ENCODE results near the gene CCNY. TPM values are rescaled to one million over a fixed set of nuclear protein-coding genes. Genes with fewer than 3 reads are reported as not detected.

Gene CCNY
- total RNA-seq, 2 donors from 2014 or later: 40.1 to 84.6 TPM

DNA sequence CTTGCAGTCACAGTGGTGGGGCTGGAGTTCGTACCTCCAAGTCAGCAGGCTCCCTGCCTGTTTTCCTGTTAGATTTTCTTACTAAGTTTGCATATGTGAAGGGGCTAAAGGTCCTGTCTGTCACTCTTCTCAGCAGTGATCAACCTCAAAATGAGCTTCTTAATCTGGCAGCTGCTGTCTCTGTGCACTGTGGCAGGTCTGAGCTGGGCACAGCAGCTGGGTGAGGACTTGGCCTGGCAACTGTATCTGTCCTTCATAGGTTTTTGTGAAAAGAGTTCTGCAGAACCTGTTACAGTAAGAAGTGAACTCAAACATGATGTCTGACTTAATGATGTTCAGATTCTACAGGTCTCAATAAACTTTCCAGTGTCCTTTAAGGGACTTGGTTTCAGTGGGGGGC is 237.5 kb downstream of the CCNY start:
- Histone ChIP-seq H3K9me3 (no peaks in the 10 kb centered on the region), H3K36me3 (peaks cover 8% of the 10 kb centered on the region)
- no peak for ATAC-seq (ENCODE audit: insufficient number of reproducible peaks, low FRiP score, low read depth)

DNA sequence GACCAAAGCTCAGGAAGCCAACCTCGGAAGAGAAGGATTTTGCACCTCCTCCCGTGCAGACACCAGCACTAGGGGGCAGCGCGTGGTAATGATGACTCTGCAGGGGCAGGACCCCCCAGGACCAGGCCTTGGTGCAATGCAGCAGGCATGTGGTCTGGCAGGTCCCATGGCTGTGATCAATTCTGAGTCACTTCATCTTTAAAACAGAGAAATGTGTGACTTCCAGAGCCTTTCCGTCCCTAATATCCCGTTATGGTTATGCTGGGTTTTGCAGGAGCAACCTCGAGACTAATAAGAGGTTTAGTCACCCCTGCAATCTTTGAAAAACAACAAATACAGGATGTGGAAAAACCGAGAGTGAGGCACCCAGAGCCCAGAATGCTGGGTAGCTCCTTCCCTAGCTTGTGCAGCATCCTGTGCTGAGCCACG is 238.6 kb downstream of the CCNY start:
- no peaks in the 10 kb centered on the region for H3K9me3 ChIP-seq
- ATAC-seq (ENCODE audit: insufficient number of reproducible peaks, low FRiP score, low read depth) (no peak), DNase-seq (ENCODE audit: low spot score) (no peak)
- no peak overlapping the region for H3K27ac ChIP-seq
- H3K36me3 ChIP-seq: no peaks in the 10 kb centered on the region
- H3K27me3 ChIP-seq (replicated peaks; ENCODE audit: insufficient read depth): no peaks in the 10 kb centered on the region
- H3K4me1 ChIP-seq (ENCODE audit: control insufficient read depth in 1 of 2, low read depth in 2 of 2): peaks cover 0 to 3% of the 10 kb centered on the region in 2 donors
- TF ChIP-seq, protein P1, sequence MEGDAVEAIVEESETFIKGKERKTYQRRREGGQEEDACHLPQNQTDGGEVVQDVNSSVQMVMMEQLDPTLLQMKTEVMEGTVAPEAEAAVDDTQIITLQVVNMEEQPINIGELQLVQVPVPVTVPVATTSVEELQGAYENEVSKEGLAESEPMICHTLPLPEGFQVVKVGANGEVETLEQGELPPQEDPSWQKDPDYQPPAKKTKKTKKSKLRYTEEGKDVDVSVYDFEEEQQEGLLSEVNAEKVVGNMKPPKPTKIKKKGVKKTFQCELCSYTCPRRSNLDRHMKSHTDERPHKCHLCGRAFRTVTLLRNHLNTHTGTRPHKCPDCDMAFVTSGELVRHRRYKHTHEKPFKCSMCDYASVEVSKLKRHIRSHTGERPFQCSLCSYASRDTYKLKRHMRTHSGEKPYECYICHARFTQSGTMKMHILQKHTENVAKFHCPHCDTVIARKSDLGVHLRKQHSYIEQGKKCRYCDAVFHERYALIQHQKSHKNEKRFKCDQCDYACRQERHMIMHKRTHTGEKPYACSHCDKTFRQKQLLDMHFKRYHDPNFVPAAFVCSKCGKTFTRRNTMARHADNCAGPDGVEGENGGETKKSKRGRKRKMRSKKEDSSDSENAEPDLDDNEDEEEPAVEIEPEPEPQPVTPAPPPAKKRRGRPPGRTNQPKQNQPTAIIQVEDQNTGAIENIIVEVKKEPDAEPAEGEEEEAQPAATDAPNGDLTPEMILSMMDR (IDR thresholded peaks at IDR 0.05): no peak
- H3K4me3 ChIP-seq: no peak overlapping the region

More for the DNA sequence above, 237.5 kb downstream of the CCNY start:
- Histone ChIP-seq H3K4me3 (no peak overlapping the region), H3K4me1 (ENCODE audit: control insufficient read depth in 1 of 2, low read depth in 2 of 2) (peaks cover 0 to 3% of the 10 kb centered on the region in 2 donors), H3K27ac (no peak overlapping the region), H3K27me3 (replicated peaks; ENCODE audit: insufficient read depth) (no peaks in the 10 kb centered on the region)
- TF ChIP-seq, protein P1 (IDR thresholded peaks at IDR 0.05): no peak
- DNase-seq (ENCODE audit: low spot score): no peak

DNA sequence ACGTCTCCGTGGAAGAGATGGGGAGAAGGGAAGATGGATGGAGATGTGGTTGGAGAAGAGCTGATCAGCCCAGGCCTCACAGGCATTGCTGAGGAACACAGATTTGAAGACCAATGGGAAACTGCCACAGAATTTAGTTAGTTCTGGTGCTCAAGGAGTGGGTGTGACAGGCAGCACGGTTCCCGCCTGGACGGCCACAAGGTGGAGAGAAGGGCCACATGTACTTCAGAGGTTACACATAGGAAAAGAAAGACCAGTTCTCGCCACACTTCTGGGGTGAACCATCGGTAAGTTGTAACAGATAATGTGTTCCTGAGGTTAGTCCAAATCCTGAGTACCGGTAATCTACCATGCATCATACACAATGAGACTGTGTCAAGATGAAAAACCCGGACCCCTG is 239.3 kb downstream of the CCNY start:
- DNase-seq (ENCODE audit: low spot score) (no peak), ATAC-seq (ENCODE audit: insufficient number of reproducible peaks, low FRiP score, low read depth) (no peak)
- Histone ChIP-seq H3K9me3 (no peaks in the 10 kb centered on the region), H3K36me3 (no peaks in the 10 kb centered on the region), H3K27ac (no peak overlapping the region), H3K4me1 (ENCODE audit: control insufficient read depth in 1 of 2, low read depth in 2 of 2) (peaks cover 0 to 3% of the 10 kb centered on the region in 2 donors), H3K27me3 (replicated peaks; ENCODE audit: insufficient read depth) (no peaks in the 10 kb centered on the region), H3K4me3 (no peak overlapping the region)
- TF ChIP-seq, protein P1 (IDR thresholded peaks at IDR 0.05): no peak

DNA sequence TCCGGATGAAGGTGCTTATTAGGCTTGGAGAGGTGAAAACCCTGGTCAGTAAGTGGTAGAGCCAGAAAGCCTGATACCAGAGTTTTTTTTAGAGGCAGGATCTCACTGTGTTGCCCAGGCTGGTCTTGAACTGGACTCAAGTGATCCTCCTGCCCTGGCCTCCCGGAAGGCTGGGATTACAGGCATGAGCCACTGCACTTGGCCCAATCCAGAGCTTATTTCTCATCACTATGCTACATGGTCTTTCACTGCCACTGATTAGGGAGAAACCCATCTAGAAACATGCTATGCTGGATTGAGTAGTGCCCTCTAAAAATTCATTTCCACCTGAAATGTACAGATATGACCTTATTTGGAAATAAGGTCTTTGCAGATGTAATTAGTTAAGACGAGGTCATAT is 240.4 kb downstream of the CCNY start:
- no peaks in the 10 kb centered on the region for H3K27me3 ChIP-seq (replicated peaks; ENCODE audit: insufficient read depth)
- H3K9me3 ChIP-seq: no peaks in the 10 kb centered on the region
- TF ChIP-seq, protein P1 (IDR thresholded peaks at IDR 0.05): no peak
- H3K4me1 ChIP-seq (ENCODE audit: control insufficient read depth in 1 of 2, low read depth in 2 of 2): peaks cover 0 to 3% of the 10 kb centered on the region in 2 donors
- no peaks in the 10 kb centered on the region for H3K36me3 ChIP-seq
- DNase-seq (ENCODE audit: low spot score): no peak
- H3K27ac ChIP-seq: no peak overlapping the region
- ATAC-seq (ENCODE audit: insufficient number of reproducible peaks, low FRiP score, low read depth): no peak
- no peak overlapping the region for H3K4me3 ChIP-seq

DNA sequence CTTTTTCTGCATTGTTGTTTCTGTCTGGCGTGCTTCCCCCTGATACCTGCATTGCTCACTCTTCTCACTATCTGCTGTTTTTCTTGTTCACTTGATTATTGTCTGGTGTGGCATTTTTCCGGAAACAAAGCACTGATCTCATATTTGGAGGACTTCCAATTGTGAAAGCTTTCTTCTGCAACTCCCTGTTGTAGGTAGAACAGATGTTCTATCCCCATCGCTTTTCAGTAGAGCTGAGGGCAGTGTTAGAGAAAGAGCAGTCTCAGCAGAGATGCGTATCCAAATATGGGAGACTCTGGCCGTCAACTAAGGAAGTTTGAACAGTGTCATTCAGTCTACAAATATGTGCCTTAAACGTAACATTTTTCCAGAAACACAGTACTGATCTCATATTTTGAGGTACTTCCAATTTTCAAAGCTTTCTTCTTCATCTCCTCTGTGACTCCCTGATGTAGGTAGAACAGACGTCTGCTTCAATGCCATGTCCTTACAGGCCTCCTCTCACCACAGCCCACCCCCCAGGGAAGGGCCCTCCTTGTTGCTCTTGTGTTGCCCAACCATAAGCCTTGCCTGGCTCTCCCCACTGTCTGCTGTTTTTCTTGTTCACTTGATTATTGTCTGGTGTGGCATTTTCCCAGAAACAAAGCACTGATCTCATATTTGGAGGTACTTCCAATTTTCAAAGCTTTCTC is 241.8 kb downstream of the CCNY start:
- no peaks in the 10 kb centered on the region for H3K36me3 ChIP-seq
- H3K27ac ChIP-seq: no peak overlapping the region
- H3K9me3 ChIP-seq: no peaks in the 10 kb centered on the region
- H3K4me1 ChIP-seq (ENCODE audit: control insufficient read depth in 1 of 2, low read depth in 2 of 2): peaks cover 0 to 3% of the 10 kb centered on the region in 2 donors
- H3K27me3 ChIP-seq (replicated peaks; ENCODE audit: insufficient read depth): no peaks in the 10 kb centered on the region
- H3K4me3 ChIP-seq: no peak overlapping the region
- no peak for DNase-seq (ENCODE audit: low spot score)
- no peak for ATAC-seq (ENCODE audit: insufficient number of reproducible peaks, low FRiP score, low read depth)
- TF ChIP-seq, protein P1 (IDR thresholded peaks at IDR 0.05): no peak
